Vagina (tissue), 2 donors: ENCODE measurements around the gene FARP2.
"Not testable (repeated sequence)": the region's sequence is repeated elsewhere in the genome, so short reads cannot be mapped to it uniquely, and the experiment has no call there.

Experiments
- POLR2A ChIP-seq, 2 donors: fragments of 450-650 bp; IDR thresholded peaks; one replicate each; pipeline ENCODE4 v1.6.1; 2017; ENCODE audit warnings: antibody characterized with exemption in 2 of 2, mild to moderate bottlenecking in 2 of 2, moderate library complexity in 2 of 2
- TF ChIP-seq, protein P1 (sequence below), 3 experiments: fragments of 450-650 bp in 2 of 3; fragments of 200-600 bp in 1 of 3; sonication (generic) in 1 of 3; IDR thresholded peaks; one replicate each; pipeline ENCODE4 v1.5.1; 2017 to 2019; ENCODE audit warnings: antibody characterized with exemption in 3 of 3, mild to moderate bottlenecking in 2 of 3, moderate library complexity in 2 of 3

DNA sequence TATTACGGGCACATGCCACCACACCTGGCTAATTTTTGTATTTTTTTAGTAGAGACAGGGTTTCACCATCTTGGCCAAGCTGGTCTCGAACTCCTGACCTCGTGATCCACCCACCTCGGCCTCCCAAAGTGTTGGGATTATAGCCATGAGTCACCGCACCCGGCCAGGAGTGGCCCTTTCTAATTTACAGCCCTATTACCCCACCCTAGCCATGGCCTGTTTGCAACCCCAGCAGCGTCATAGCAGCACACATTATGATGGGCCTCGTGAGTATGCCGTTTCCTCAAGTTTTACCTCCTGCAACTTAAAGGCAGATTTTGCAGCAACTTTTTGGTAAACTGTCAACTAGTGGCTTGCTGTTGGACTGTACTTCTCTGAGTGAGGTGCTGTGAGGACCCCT, 97.8 kb downstream of the FARP2 start:
- TF ChIP-seq, protein P1, sequence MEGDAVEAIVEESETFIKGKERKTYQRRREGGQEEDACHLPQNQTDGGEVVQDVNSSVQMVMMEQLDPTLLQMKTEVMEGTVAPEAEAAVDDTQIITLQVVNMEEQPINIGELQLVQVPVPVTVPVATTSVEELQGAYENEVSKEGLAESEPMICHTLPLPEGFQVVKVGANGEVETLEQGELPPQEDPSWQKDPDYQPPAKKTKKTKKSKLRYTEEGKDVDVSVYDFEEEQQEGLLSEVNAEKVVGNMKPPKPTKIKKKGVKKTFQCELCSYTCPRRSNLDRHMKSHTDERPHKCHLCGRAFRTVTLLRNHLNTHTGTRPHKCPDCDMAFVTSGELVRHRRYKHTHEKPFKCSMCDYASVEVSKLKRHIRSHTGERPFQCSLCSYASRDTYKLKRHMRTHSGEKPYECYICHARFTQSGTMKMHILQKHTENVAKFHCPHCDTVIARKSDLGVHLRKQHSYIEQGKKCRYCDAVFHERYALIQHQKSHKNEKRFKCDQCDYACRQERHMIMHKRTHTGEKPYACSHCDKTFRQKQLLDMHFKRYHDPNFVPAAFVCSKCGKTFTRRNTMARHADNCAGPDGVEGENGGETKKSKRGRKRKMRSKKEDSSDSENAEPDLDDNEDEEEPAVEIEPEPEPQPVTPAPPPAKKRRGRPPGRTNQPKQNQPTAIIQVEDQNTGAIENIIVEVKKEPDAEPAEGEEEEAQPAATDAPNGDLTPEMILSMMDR (IDR thresholded peaks at IDR 0.05) = not testable (repeated sequence)
- TF ChIP-seq POLR2A (IDR thresholded peaks at IDR 0.05) = not testable (repeated sequence)
